Measurements from ENCODE around the gene WFDC1. TPM values are rescaled to one million over a fixed set of nuclear protein-coding genes. Genes with fewer than 3 reads are reported as not detected.

The WFDC1 gene
- polyA plus RNA-seq, 10 donors: 0.77 to 2.6 (median 1.5) TPM

- DNase-seq: no peak
Observed at GRCh38 chr16:84370723-84371552, 76.3 kb downstream of the WFDC1 start.

GRCh38 chr16:84371553-84371865, 76.8 kb downstream of the WFDC1 start:
- no peak for DNase-seq

DNA sequence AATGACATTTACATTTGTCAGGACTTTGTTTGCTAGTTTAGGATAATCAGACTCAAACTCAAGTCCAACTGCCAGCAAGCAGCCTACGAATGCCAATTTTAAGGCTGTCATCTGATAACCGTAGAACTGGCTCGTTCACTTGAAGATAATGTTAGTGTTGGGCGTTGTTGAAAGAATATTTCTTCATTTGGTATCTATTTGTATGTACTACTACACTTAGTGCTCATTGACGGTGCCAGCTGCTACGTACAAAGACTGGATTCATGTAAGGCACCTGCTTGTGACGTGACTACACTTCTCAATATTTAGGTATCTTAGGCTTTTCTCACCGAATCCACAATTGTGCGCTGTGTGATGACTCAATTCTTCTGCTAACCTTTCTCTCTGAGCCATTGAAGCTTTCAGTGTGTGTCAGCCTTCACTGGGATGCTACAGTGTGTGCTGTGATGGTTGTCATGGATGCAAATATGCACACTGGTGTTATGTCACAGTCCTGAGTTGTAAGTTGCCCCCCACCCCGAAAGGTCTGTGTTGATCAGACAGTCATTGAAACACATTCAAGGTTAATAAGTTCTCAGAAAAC, 79.3 kb downstream of the WFDC1 start:
- DNase-seq: no peak

GRCh38 chr16:84378099-84378498, 83.4 kb downstream of the WFDC1 start:
- no peak for DNase-seq

DNA sequence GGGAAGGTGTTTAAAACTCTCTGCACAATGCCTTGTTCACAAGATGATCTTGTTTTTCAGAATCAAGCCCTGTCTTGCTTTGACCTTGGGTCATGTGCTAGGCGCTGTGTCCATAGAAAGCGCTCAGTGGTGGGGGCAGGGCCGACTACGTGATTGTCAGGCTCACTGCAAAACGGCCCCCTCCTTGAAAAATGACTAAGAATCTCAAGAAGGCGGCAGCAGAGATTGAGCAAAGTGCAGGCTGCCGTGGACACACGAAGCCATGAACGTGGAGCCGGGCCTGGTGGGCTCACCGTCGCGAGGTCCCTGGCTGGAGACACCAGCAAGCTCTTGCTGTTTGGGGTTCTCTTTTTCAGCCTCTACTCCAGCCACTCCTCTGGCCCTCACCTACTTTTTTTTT, 83.9 kb downstream of the WFDC1 start:
- no peak for DNase-seq

DNA sequence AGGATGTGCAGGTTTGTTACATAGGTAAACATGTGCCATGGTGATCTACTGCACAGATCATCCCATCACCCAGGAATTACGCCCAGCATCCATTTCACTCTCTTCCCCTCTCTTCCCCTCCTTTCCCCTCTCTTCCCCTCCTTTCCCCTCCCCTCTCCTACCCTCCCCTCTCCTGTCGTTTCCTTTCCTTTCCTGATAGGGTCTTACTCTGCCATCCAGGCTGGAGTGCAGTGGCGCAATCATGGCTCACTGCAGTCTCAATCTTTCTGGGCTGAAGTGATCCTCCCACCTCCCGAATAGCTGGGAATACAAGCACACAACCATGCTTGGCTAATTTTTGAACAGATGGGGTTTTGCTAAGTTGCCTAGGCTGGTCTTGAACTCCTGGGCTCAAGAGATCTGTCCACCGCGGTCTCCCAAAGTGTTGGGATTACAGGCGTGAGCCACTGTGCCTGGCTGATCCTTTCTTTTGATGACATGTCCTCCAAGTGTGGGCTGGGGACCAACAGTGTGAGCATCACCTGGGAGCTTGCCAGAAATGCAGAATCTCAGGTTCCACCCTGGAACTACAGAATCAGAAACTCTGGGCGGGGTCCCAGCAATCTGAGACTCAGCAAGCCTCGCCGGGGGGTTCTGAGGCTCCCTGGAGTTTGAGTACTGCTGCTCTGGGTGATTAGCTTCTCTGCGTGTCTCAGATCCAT, 84.5 kb downstream of the WFDC1 start:
- no peak for DNase-seq

Other genes starting within 250 kb of the WFDC1 start
- 10 to 100 TPM; 65.9 to 92.8 (median 68.7) TPM for gene MBTPS1, start 177.9 kb upstream of the WFDC1 start, polyA plus RNA-seq (ENCODE audit: insufficient read length in 10 of 10)
- 10 to 100 TPM; 14.4 to 23.6 (median 17.7) TPM for gene HSDL1, start 149.7 kb upstream of the WFDC1 start, polyA plus RNA-seq (ENCODE audit: insufficient read length in 10 of 10)
- 1 to 10 TPM in 1 of 10 donors, under 1 TPM in 9; 0.09 to 1.3 (median 0.37) TPM for gene DNAAF1, start 149.6 kb upstream of the WFDC1 start, polyA plus RNA-seq (ENCODE audit: insufficient read length in 10 of 10)
- 10 to 100 TPM; 16.8 to 39.7 (median 24.4) TPM for gene TAF1C, start 107.8 kb upstream of the WFDC1 start, polyA plus RNA-seq (ENCODE audit: insufficient read length in 10 of 10)
- gene ADAD2, start 103.7 kb upstream of the WFDC1 start, polyA plus RNA-seq (ENCODE audit: insufficient read length in 10 of 10): 1 to 10 TPM in 2 of 10 donors, under 1 TPM in 8; 0.43 to 1.1 (median 0.87) TPM
- gene KCNG4, start 54.9 kb upstream of the WFDC1 start, polyA plus RNA-seq (ENCODE audit: insufficient read length in 10 of 10): under 1 TPM in 3 of 10 donors, not detected in 7; 0.05 to 0.08 (median 0.05) TPM
- 1 to 10 TPM in 3 of 10 donors, under 1 TPM in 7; 0.27 to 1.9 (median 0.44) TPM for gene ATP2C2, start 73.7 kb downstream of the WFDC1 start, polyA plus RNA-seq (ENCODE audit: insufficient read length in 10 of 10)
- gene MEAK7, start 209.8 kb downstream of the WFDC1 start, polyA plus RNA-seq (ENCODE audit: insufficient read length in 10 of 10): 10 to 100 TPM in 3 of 10 donors, 1 to 10 TPM in 7; 8.9 to 13.8 (median 9.7) TPM

All from muscle of back (tissue), 11 donors.